NCI-H1105 treated with DMSO at 0.1 percent for 48 hours (cell line): ENCODE measurements around the gene ST6GALNAC3.

ENCODE experiments used
- DNase-seq: peaks from one replicate; lab custom pipeline; 2025; lab: John Stamatoyannopoulos, UW

The ST6GALNAC3 gene

GRCh38 chr1:76583235-76583868, 508.8 kb downstream of the ST6GALNAC3 start:
- DNase-seq = no peak

- DNase-seq = no peak
Observed at GRCh38 chr1:76583875-76584477, 509.4 kb downstream of the ST6GALNAC3 start.

- no peak for DNase-seq
Observed at GRCh38 chr1:76585980-76586674, 511.6 kb downstream of the ST6GALNAC3 start.

- no peak for DNase-seq
Observed at GRCh38 chr1:76587212-76587611, 512.7 kb downstream of the ST6GALNAC3 start.

- no peak for DNase-seq
Observed at GRCh38 chr1:76591461-76591860, 516.9 kb downstream of the ST6GALNAC3 start.

- DNase-seq = no peak
Observed at GRCh38 chr1:76591963-76592362, 517.4 kb downstream of the ST6GALNAC3 start.

GRCh38 chr1:76593141-76593540, 518.6 kb downstream of the ST6GALNAC3 start:
- DNase-seq = no peak

- no peak for DNase-seq
Observed at GRCh38 chr1:76593618-76594017, 519.1 kb downstream of the ST6GALNAC3 start.

GRCh38 chr1:76595024-76595423, 520.5 kb downstream of the ST6GALNAC3 start:
- DNase-seq = no peak

- DNase-seq = no peak
Observed at GRCh38 chr1:76601465-76601864, 526.9 kb downstream of the ST6GALNAC3 start.

- no peak for DNase-seq
Observed at GRCh38 chr1:76607717-76608116, 533.2 kb downstream of the ST6GALNAC3 start.

- DNase-seq = no peak
Observed at GRCh38 chr1:76611770-76612445, 537.4 kb downstream of the ST6GALNAC3 start.

GRCh38 chr1:76613886-76614285, 539.3 kb downstream of the ST6GALNAC3 start:
- DNase-seq = no peak

GRCh38 chr1:76615253-76616035, 540.9 kb downstream of the ST6GALNAC3 start:
- DNase-seq = no peak

- no peak for DNase-seq
Observed at GRCh38 chr1:76620371-76620770, 545.8 kb downstream of the ST6GALNAC3 start.

- DNase-seq = no peak
Observed at GRCh38 chr1:76622774-76623528, 548.4 kb downstream of the ST6GALNAC3 start.

GRCh38 chr1:76625886-76626678, 551.5 kb downstream of the ST6GALNAC3 start:
- peak; percentile 43 for DNase-seq

- no peak for DNase-seq
Observed at GRCh38 chr1:76627498-76627897, 553.0 kb downstream of the ST6GALNAC3 start.

- no peak for DNase-seq
Observed at GRCh38 chr1:76627901-76628300, 553.4 kb downstream of the ST6GALNAC3 start.

GRCh38 chr1:76632136-76632535, 557.6 kb downstream of the ST6GALNAC3 start:
- DNase-seq = no peak
